Panc1 (cell line): ENCODE measurements around the gene TRAF7. TPM values are rescaled to one million over a fixed set of nuclear protein-coding genes. Genes with fewer than 3 reads are reported as not detected.
A peak's percentile ranks its signal among the peaks of the same experiment; 100 is the strongest.

Source experiments
- ATAC-seq: fragments of 200-7000 bp; cut with Tn5 transposase; 2 replicates; pipeline ENCODE4 v1.9.1; 2020; ENCODE audit warnings: mild to moderate bottlenecking, moderate library complexity
- BruUV-seq: library from RNA; stranded (reverse); fragments of 400-500 nt; replicated peaks from 2 replicates; lab custom pipeline; 2021; lab: Mats Ljungman, UMichigan
- CTCF ChIA-PET: fragments of 300-600 bp; sonication (Branson Sonifier 250); formaldehyde crosslinking; loops from one replicate; lab custom pipeline; 2022; ENCODE audit warnings: antibody characterized with exemption; lab: Charles Lee
- POLR2A ChIA-PET: fragments of 300-600 bp; sonication (Branson Sonifier 250); formaldehyde crosslinking; loops from one replicate; lab custom pipeline; 2022; ENCODE audit warnings: antibody characterized with exemption; lab: Charles Lee
- DNase-seq: peaks from one replicate; pipeline ENCODE4 v3.0.0-alpha.2; 2010; ENCODE audit warnings: low read depth, low spot score
- H3K27ac ChIP-seq: 2 replicates; pipeline ENCODE4 v1.5.1; 2011; ENCODE audit warnings: mild to moderate bottlenecking, low read length, inconsistent platforms
- H3K27me3 ChIP-seq: fragments of 200-500 bp; sonication (Bioruptor generic); 2 replicates; pipeline ENCODE4 v1.6.0; 2014; ENCODE audit warnings: low read length, inconsistent platforms; ENCODE audit not compliant: control insufficient read depth, insufficient read depth
- H3K36me3 ChIP-seq: fragments of 200-500 bp; sonication (Bioruptor generic); 2 replicates; pipeline ENCODE4 v1.5.1; 2014; ENCODE audit warnings: inconsistent platforms, mild to moderate bottlenecking, low read length, moderate library complexity; ENCODE audit not compliant: control insufficient read depth, insufficient read depth
- H3K4me1 ChIP-seq: 2 replicates; pipeline ENCODE4 v1.5.1; 2011; ENCODE audit warnings: inconsistent platforms, mild to moderate bottlenecking, low read length, moderate library complexity; ENCODE audit not compliant: control insufficient read depth, insufficient read depth
- H3K4me3 ChIP-seq, 2 experiments: 2 replicates each; pipeline ENCODE4 v1.5.1; 2011 to 2012; ENCODE audit warnings: low read depth in 2 of 2, low read length in 2 of 2, mild to moderate bottlenecking in 2 of 2, inconsistent platforms in 1 of 2, moderate library complexity in 1 of 2
- H3K9me3 ChIP-seq: fragments of 200-500 bp; sonication (Bioruptor generic); 2 replicates; pipeline ENCODE4 v1.5.1; 2014; ENCODE audit warnings: low read depth, mild to moderate bottlenecking, inconsistent platforms, low read length, moderate library complexity; ENCODE audit not compliant: control insufficient read depth, insufficient read depth
- POLR2AphosphoS5 ChIP-seq: IDR thresholded peaks from 2 replicates; pipeline ENCODE4 v1.6.1; 2012; ENCODE audit warnings: mild to moderate bottlenecking, low read depth, low read length, moderate library complexity
- SIN3A ChIP-seq: IDR thresholded peaks from 2 replicates; pipeline ENCODE4 v1.6.1; 2012; ENCODE audit warnings: low read depth, mild to moderate bottlenecking, low read length, moderate library complexity, borderline replicate concordance; ENCODE audit not compliant: insufficient read depth
- TCF7L2 ChIP-seq: IDR thresholded peaks from 2 replicates; pipeline ENCODE4 v1.6.1; 2011; ENCODE audit warnings: mild to moderate bottlenecking, low read depth, low read length, inconsistent platforms
- in situ Hi-C: cut with HindIII; loops from 2 replicates; pipeline ENCODE4 v1.10.0; 2016; ENCODE audit warnings: low sequenced_read_pairs, low pct_unique_long_range_greater_than_20kb
- intact Hi-C: fragments of 100-400 bp; cut with micrococcal nuclease; formaldehyde crosslinking; loops from one replicate; pipeline ENCODE4 v1.10.0; 2022; ENCODE audit not compliant: unreplicated experiment
- microRNA-seq: library from miRNA; unstranded; fragments of <30 nt; microRNA quantifications from one replicate; pipeline ENCODE4 v1.1.0, GENCODE V29; 2020; ENCODE audit not compliant: unreplicated experiment
- total RNA-seq: library from RNA; stranded (reverse); gene quantifications from one replicate; pipeline ENCODE4 v1.2.1, GENCODE V29; 2021; ENCODE audit not compliant: unreplicated experiment
- TF ChIP-seq, protein P1 (sequence below), 2 experiments: IDR thresholded peaks; 2 replicates each; pipeline ENCODE4 v1.6.1; 2011 to 2012; ENCODE audit warnings: low read depth in 2 of 2, control low read depth in 1 of 2, low read length in 1 of 2, mild to moderate bottlenecking in 1 of 2, moderate library complexity in 1 of 2; ENCODE audit not compliant: insufficient read depth in 1 of 2
- TF ChIP-seq, protein P2 (sequence below): fragments of 450-650 bp; IDR thresholded peaks from 2 replicates; pipeline ENCODE4 v1.5.1; 2017; ENCODE audit warnings: mild to moderate bottlenecking

Gene TRAF7
- total RNA-seq, 1 experiment from 2014 or later, result 108 TPM

DNA sequence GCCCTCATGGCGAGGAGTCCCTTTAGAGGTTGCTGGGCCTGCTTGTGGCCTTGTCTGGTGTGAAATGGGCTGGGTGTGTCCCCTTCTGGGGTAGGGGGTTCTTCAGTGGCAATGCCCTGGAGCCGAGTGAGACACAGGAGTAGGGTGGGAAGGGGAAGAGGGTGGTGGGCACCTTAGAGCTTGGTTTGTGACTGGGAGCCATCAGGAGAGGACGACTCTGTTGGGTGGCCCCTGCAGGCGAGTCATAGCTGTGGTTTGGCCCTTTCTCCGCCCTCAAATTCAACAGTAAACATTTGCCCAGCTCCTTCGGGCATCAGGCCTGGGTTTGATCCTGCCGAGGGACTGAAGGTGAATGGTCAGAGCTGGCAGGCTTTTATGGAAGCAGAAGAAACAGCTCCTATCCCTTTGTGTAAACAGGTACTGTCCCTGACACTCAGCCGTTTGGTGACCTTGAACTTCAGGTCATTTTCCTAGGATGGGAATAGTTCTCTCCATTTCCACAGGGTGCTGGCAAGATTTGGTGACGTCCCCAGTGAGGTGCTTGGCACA, 70.7 kb downstream of the TRAF7 start:
- no peaks in the 10 kb centered on the region for H3K9me3 ChIP-seq
- TSS peak; percentile 61 for BruUV-seq
- H3K27me3 ChIP-seq, result no peaks in the 10 kb centered on the region
- POLR2A ChIA-PET, result interaction anchor here (0.7 kb wide), 1 partner anchor 11 kb away, joined by 12 read pairs; no protein-coding TSS in a partner anchor
- peaks cover 16% of the 10 kb centered on the region for H3K4me1 ChIP-seq
- H3K36me3 ChIP-seq, result peaks cover 8% of the 10 kb centered on the region; the same call in 1 of the 2 replicates
- intact Hi-C loops (no loop called here), in situ Hi-C loops (no loop called here)
- TF ChIP-seq, protein P1, sequence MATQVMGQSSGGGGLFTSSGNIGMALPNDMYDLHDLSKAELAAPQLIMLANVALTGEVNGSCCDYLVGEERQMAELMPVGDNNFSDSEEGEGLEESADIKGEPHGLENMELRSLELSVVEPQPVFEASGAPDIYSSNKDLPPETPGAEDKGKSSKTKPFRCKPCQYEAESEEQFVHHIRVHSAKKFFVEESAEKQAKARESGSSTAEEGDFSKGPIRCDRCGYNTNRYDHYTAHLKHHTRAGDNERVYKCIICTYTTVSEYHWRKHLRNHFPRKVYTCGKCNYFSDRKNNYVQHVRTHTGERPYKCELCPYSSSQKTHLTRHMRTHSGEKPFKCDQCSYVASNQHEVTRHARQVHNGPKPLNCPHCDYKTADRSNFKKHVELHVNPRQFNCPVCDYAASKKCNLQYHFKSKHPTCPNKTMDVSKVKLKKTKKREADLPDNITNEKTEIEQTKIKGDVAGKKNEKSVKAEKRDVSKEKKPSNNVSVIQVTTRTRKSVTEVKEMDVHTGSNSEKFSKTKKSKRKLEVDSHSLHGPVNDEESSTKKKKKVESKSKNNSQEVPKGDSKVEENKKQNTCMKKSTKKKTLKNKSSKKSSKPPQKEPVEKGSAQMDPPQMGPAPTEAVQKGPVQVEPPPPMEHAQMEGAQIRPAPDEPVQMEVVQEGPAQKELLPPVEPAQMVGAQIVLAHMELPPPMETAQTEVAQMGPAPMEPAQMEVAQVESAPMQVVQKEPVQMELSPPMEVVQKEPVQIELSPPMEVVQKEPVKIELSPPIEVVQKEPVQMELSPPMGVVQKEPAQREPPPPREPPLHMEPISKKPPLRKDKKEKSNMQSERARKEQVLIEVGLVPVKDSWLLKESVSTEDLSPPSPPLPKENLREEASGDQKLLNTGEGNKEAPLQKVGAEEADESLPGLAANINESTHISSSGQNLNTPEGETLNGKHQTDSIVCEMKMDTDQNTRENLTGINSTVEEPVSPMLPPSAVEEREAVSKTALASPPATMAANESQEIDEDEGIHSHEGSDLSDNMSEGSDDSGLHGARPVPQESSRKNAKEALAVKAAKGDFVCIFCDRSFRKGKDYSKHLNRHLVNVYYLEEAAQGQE (IDR thresholded peaks at IDR 0.05; ENCODE audit: insufficient read depth in 1 of 2, low read depth in 2 of 2, low read length in 1 of 2), result no peak
- TF ChIP-seq SIN3A, result no peak
- TF ChIP-seq, protein P2, sequence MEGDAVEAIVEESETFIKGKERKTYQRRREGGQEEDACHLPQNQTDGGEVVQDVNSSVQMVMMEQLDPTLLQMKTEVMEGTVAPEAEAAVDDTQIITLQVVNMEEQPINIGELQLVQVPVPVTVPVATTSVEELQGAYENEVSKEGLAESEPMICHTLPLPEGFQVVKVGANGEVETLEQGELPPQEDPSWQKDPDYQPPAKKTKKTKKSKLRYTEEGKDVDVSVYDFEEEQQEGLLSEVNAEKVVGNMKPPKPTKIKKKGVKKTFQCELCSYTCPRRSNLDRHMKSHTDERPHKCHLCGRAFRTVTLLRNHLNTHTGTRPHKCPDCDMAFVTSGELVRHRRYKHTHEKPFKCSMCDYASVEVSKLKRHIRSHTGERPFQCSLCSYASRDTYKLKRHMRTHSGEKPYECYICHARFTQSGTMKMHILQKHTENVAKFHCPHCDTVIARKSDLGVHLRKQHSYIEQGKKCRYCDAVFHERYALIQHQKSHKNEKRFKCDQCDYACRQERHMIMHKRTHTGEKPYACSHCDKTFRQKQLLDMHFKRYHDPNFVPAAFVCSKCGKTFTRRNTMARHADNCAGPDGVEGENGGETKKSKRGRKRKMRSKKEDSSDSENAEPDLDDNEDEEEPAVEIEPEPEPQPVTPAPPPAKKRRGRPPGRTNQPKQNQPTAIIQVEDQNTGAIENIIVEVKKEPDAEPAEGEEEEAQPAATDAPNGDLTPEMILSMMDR, result no peak
- no peak for TF ChIP-seq TCF7L2
- no peak for TF ChIP-seq POLR2AphosphoS5
- peak overlapping the region; percentile 74 for H3K27ac ChIP-seq
- DNase-seq (no peak), ATAC-seq (no peak)
- H3K4me3 ChIP-seq, result peak overlapping the region in 1 of 2 experiments; percentile 10; a peak in 1 of 4 replicates
- CTCF ChIA-PET, result interaction anchor here (0.7 to 1.1 kb wide), 2 partner anchors 31 to 201 kb away, joined by 3 to 5 read pairs; no protein-coding TSS in a partner anchor

DNA sequence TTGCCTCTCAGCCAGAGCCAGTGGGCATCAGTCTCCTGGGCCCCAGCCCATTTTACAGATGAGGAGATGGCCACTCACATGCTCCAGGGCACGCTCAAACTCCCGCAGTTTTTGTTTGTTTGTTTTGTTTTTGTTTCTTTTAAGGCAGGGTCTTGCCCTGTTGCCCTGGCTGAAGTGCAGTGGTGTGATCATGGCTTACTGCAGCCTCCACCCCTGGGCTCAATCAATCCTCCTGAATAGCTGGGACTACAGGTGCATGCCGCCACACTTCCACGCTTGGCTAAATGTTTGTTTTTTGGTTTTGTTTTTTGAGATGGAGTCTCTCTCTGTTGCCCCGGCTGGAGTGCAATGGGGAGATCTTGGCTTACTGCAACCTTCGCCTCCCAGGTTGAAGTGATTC, 71.3 kb downstream of the TRAF7 start:
- H3K4me3 ChIP-seq, result no peak overlapping the region
- peaks cover 16% of the 10 kb centered on the region for H3K4me1 ChIP-seq
- no peak for ATAC-seq
- no peaks in the 10 kb centered on the region for H3K27me3 ChIP-seq
- in situ Hi-C loops (no loop called here), intact Hi-C loops (no loop called here)
- DNase-seq, result no peak
- ChIA-PET POLR2A (no interaction called here), CTCF (no interaction called here)
- no TSS peak for BruUV-seq
- no peak overlapping the region for H3K27ac ChIP-seq
- peaks cover 8% of the 10 kb centered on the region; the same call in 1 of the 2 replicates for H3K36me3 ChIP-seq
- no peaks in the 10 kb centered on the region for H3K9me3 ChIP-seq
- TF ChIP-seq SIN3A, result no peak
- TF ChIP-seq, protein P1 (IDR thresholded peaks at IDR 0.05; ENCODE audit: insufficient read depth in 1 of 2, low read depth in 2 of 2, low read length in 1 of 2), result no peak

Small RNAs within 50 kb of the gene (microRNA-seq; reads per million reads assigned to microRNA genes)
- gene MIR3180-5, result not detected
- gene MIR4516, result not detected
- gene MIR6511B1, result not detected

Other genes starting within 250 kb of the TRAF7 start
- 3.3 TPM for gene HS3ST6, start 237.4 kb upstream of the TRAF7 start, total RNA-seq
- gene MSRB1, start 212.6 kb upstream of the TRAF7 start, total RNA-seq, result 25.3 TPM
- 0.26 TPM for gene RPL3L, start 201.1 kb upstream of the TRAF7 start, total RNA-seq
- 287 TPM for gene NDUFB10, start 196.2 kb upstream of the TRAF7 start, total RNA-seq
- gene RPS2, start 191.0 kb upstream of the TRAF7 start, total RNA-seq, result 2,794 TPM
- not detected for gene RNF151, start 188.9 kb upstream of the TRAF7 start, total RNA-seq
- gene TBL3, start 183.7 kb upstream of the TRAF7 start, total RNA-seq, result 42.4 TPM
- 4.0 TPM for gene NOXO1, start 174.3 kb upstream of the TRAF7 start, total RNA-seq
- gene GFER, start 171.6 kb upstream of the TRAF7 start, total RNA-seq, result 49.2 TPM
- 15.2 TPM for gene SYNGR3, start 165.8 kb upstream of the TRAF7 start, total RNA-seq
- gene ZNF598, start 146.0 kb upstream of the TRAF7 start, total RNA-seq, result 85.7 TPM
- gene NPW, start 136.0 kb upstream of the TRAF7 start, total RNA-seq, result 15.3 TPM
- gene NHERF2, start 128.9 kb upstream of the TRAF7 start, total RNA-seq, result 174 TPM
- 39.8 TPM for gene NTHL1, start 107.9 kb upstream of the TRAF7 start, total RNA-seq
- gene TSC2, start 107.8 kb upstream of the TRAF7 start, total RNA-seq, result 115 TPM
- gene PKD1, start 19.9 kb upstream of the TRAF7 start, total RNA-seq, result 279 TPM
- gene RAB26, start 7.2 kb upstream of the TRAF7 start, total RNA-seq, result 92.2 TPM
- 4.5 TPM for gene CASKIN1, start 40.8 kb downstream of the TRAF7 start, total RNA-seq
- gene MLST8, start 49.7 kb downstream of the TRAF7 start, total RNA-seq, result 91.1 TPM
- gene BRICD5, start 55.1 kb downstream of the TRAF7 start, total RNA-seq, result 8.7 TPM
- gene PGP, start 59.1 kb downstream of the TRAF7 start, total RNA-seq, result 48.7 TPM
- 50.8 TPM for gene E4F1, start 67.8 kb downstream of the TRAF7 start, total RNA-seq
- gene DNASE1L2, start 80.7 kb downstream of the TRAF7 start, total RNA-seq, result 4.4 TPM
- 117 TPM for gene ECI1, start 95.8 kb downstream of the TRAF7 start, total RNA-seq
- 249 TPM for gene RNPS1, start 112.3 kb downstream of the TRAF7 start, total RNA-seq
- 58.4 TPM for gene ABCA3, start 184.9 kb downstream of the TRAF7 start, total RNA-seq